Pancreas (tissue), 10 donors: ENCODE measurements around the gene MAP3K20. TPM values are rescaled to one million over a fixed set of nuclear protein-coding genes. Genes with fewer than 3 reads are reported as not detected.
"Not testable (repeated sequence)": the region's sequence is repeated elsewhere in the genome, so short reads cannot be mapped to it uniquely, and the experiment has no call there.

Experiments used
- ATAC-seq, 4 donors: fragments of 200-7000 bp; cut with Tn5 transposase; one replicate each; pipeline versions ENCODE4 v1.8.0 to v1.9.1; 2020; ENCODE audit warnings: mild to moderate bottlenecking in 4 of 4, moderate library complexity in 4 of 4
- DNase-seq, 6 donors: peaks; one replicate each; pipeline ENCODE4 v3.0.0-alpha.2; 2020
- FAIRE-seq: peaks from 2 replicates; lab custom pipeline; 2012; peaks lifted over from hg19 to GRCh38; lab: Jason Lieb, UNC
- H3K27ac ChIP-seq, 4 donors: fragments of 200-600 bp; sonication (generic); 1 replicate in 3 of 4; 2 replicates in 1 of 4; pipeline versions ENCODE4 v1.5.0 to v1.8.0; 2020
- H3K27me3 ChIP-seq, 4 donors: fragments of 200-600 bp; one replicate each; pipeline ENCODE4 v1.8.0; 2021
- H3K36me3 ChIP-seq, 3 donors: fragments of 200-600 bp; sonication (generic) in 1 of 3; one replicate each; pipeline versions ENCODE4 v1.5.0 to v1.8.0; 2020 to 2021
- H3K4me1 ChIP-seq, 3 donors: fragments of 200-600 bp; one replicate each; pipeline ENCODE4 v1.8.0; 2021
- H3K4me3 ChIP-seq, 4 donors: fragments of 200-600 bp; sonication (generic) in 2 of 4; one replicate each; pipeline versions ENCODE4 v1.5.0 to v1.8.0; 2020 to 2021
- H3K9me3 ChIP-seq, 4 donors: fragments of 200-600 bp; one replicate each; pipeline ENCODE4 v1.8.0; 2021
- WGBS, 2 donors: extraction: QIAGEN DNeasy Blood & Tissue Kit; methylation state at CpG; one replicate each; pipeline ENCODE4 v1.1.7; 2013; 5-methylcytosine and 5-hydroxymethylcytosine counted together
- intact Hi-C, 3 donors: fragments of 100-400 bp; cut with DNase I; formaldehyde crosslinking; loops; one replicate each; pipeline versions ENCODE4 v1.11.1 to v1.14.2; 2022
- polyA plus RNA-seq, 2 donors: library from polyadenylated mRNA; stranded (reverse); fragments of 200-250 nt; gene quantifications; one replicate each; pipeline ENCODE4 v1.2.3, GENCODE V29; 2013
- total RNA-seq, 6 donors: library from RNA; stranded (reverse); fragmentation: NEBNext Ultra II Directional in 4 of 6; extraction: Animal tissue kit (Norgen Biotek cat#: 25700) in 4 of 6; gene quantifications; one replicate each; pipeline versions ENCODE4 v1.2.1 to v1.2.4, GENCODE V29; 2021 to 2023
- TF ChIP-seq, protein P1 (sequence below), 4 donors: fragments of 200-600 bp; sonication (generic) in 3 of 4; IDR thresholded peaks; one replicate each; pipeline versions ENCODE4 v1.5.0 to v1.8.0; 2021; ENCODE audit warnings: antibody characterized with exemption in 4 of 4
- donor health status: healthy with polysubstance abuse.
- donor health status: DM: no; HTN: no; CAD: no; lungs with moderate emphysema.
- donor health status: DM: no; HTN: no; CAD: no.
- donor health status: control.
- donor health status: control.
- donor health status: Bipolar disorder and iron deficiency.
- donor health status: DM: yes; HTN: yes; CAD: no.
- donor health status: DM: no; HTN: no; CAD: no.
- donor health status: DM: no; HTN: no; CAD: no.
- donor health status: DM: yes; HTN: yes; CAD: no.

The MAP3K20 gene
- total and polyA plus RNA-seq, 8 donors = 4.1 to 23.7 (median 8.2) TPM

DNA sequence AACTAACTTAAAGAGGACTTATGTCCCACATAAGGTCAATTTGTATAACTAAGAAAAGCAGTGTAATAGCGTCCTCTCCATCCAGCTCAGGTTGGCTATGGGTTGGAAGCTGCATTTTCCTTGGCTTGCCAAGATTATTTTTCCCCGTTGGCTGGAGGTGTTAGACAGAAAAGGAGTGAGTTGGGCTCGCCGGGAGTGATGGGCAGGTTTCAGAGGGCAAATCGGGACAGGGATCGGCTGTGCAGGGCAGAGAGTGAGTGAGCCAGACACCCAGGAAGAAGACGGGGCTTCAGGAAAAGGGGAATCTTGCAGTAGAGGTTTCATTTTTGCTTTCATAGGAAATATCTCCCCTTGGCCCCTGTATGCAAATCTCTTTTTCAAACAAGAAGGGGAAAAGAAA, 41.5 kb upstream of the MAP3K20 start:
- H3K9me3 ChIP-seq = no peaks in the 10 kb centered on the region
- H3K36me3 ChIP-seq = no peaks in the 10 kb centered on the region
- 79 to 83% methylated on average over 7 of the region's 7 CpGs for WGBS, 2 donors
- ATAC-seq = no peak
- TF ChIP-seq, protein P1, sequence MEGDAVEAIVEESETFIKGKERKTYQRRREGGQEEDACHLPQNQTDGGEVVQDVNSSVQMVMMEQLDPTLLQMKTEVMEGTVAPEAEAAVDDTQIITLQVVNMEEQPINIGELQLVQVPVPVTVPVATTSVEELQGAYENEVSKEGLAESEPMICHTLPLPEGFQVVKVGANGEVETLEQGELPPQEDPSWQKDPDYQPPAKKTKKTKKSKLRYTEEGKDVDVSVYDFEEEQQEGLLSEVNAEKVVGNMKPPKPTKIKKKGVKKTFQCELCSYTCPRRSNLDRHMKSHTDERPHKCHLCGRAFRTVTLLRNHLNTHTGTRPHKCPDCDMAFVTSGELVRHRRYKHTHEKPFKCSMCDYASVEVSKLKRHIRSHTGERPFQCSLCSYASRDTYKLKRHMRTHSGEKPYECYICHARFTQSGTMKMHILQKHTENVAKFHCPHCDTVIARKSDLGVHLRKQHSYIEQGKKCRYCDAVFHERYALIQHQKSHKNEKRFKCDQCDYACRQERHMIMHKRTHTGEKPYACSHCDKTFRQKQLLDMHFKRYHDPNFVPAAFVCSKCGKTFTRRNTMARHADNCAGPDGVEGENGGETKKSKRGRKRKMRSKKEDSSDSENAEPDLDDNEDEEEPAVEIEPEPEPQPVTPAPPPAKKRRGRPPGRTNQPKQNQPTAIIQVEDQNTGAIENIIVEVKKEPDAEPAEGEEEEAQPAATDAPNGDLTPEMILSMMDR (IDR thresholded peaks at IDR 0.05) = no peak
- peaks cover 13 to 28% (median 14%) of the 10 kb centered on the region in 3 donors for H3K4me1 ChIP-seq
- intact Hi-C loops = loop anchor here in 1 of 3 donors (5.0 kb wide), 1 partner anchor 173 kb away; no protein-coding TSS in a partner anchor
- no peak for FAIRE-seq
- H3K27ac ChIP-seq = no peak overlapping the region
- DNase-seq = no peak
- no peaks in the 10 kb centered on the region for H3K27me3 ChIP-seq
- no peak overlapping the region for H3K4me3 ChIP-seq

DNA sequence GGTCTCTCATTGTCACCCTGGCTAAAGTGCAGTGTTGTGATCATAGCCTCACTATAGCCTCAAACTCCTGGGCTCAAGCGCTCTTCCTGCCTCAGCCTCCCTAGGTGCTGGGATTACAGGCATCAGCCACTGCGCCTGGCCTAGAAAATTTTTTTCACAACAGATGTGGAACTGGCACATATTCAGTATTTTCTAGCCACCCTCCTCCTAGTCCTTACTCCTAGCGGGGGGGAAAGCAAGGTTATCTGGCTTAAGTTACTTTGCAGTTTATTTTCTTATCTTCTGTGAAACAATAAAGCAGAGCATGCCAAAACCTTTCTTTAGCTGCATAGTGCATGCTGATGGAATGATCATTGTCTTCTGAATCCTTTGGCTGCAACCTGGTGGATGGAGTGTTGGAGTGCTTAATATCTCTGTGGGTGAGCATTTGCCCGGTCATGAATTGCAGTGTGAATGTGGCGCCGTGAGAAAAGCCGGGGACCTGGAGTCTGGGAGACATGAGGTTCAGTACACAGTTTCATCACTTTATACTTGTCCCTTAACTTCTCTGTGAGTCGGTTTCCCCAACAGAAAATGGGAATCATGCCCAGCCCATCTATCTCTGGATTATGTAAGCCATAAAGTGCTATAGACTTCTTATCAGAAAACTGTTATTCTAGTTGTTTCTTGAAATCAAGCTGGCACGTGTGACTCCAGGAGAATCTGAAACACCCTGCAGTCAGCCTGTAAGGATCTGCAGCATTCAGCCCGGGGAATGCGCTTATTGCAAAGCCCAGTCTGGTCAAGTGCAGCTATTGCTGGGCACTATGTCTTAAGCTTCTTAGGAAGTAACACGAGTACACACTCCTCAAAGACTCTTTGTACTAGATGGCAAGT, 38.2 kb upstream of the MAP3K20 start:
- WGBS, 2 donors = 17 to 27% methylated on average over 12 of the region's 12 CpGs

DNA sequence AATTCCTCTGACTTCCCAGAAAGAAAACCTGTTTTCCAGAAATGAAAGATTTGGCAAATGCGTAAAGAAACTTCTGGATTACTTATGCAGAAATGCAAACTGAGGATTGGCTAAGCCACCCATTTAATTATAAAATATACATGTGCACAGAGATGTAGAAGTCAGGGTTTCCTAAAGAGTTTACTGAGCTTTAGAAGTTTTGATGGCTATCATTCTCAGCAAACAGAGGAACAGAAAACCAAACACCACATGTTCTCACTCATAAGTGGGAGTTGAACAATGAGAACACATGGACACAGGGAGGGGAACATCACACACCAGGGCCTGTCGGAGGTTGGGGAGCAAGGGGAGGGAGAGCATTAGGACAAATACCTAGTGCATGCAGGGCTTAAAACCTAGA, 37.4 kb upstream of the MAP3K20 start:
- WGBS, 2 donors = 45 to 48% methylated on average over 2 of the region's 2 CpGs
- FAIRE-seq, H3K27me3 ChIP-seq, H3K9me3 ChIP-seq, H3K27ac ChIP-seq, H3K4me3 ChIP-seq, intact Hi-C loops, DNase-seq, H3K36me3 ChIP-seq: not testable (repeated sequence)
- peaks cover 13 to 28% (median 14%) of the 10 kb centered on the region in 3 donors for H3K4me1 ChIP-seq
- peak in 2 of 4 donors; percentile 10 to 14 for ATAC-seq

More for the DNA sequence above, 38.2 kb upstream of the MAP3K20 start:
- intact Hi-C loops = no loop called here
- TF ChIP-seq, protein P1 (IDR thresholded peaks at IDR 0.05) = no peak
- H3K9me3 ChIP-seq = no peaks in the 10 kb centered on the region
- no peaks in the 10 kb centered on the region for H3K36me3 ChIP-seq
- peaks cover 13 to 28% (median 14%) of the 10 kb centered on the region in 3 donors for H3K4me1 ChIP-seq
- FAIRE-seq (no peak), ATAC-seq (peak; percentile 86 to 92 (median 91)), DNase-seq (peak in 3 of 6 donors; percentile 31 to 44 (median 34))
- no peak overlapping the region for H3K4me3 ChIP-seq
- peak overlapping the region in 2 of 4 donors; percentile 0 to 28 for H3K27ac ChIP-seq
- no peaks in the 10 kb centered on the region for H3K27me3 ChIP-seq

DNA sequence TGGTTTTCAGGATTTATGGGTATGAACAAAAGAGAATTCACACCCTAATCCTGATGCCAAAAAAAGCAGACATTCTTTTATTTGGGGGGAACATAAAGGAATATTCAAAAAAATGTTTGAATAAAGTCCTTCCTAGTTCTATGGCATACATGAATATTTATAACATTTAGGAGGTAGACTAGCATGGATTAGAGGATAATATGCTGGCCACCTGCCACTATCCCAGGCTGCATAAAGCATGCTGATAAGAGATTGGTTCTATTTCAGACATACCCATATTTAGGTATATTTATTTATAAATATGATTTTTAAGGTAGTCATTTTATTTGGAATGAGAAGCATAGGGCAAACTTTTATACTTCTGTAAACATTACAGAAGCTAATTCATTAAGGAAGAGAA, 34.9 kb upstream of the MAP3K20 start:
- Histone ChIP-seq H3K27ac (no peak overlapping the region), H3K4me3 (no peak overlapping the region), H3K36me3 (no peaks in the 10 kb centered on the region), H3K9me3 (no peaks in the 10 kb centered on the region), H3K4me1 (peaks cover 13 to 32% (median 14%) of the 10 kb centered on the region in 3 donors), H3K27me3 (no peaks in the 10 kb centered on the region)
- DNase-seq (no peak), FAIRE-seq (no peak), ATAC-seq (no peak)
- intact Hi-C loops = no loop called here
- TF ChIP-seq, protein P1 (IDR thresholded peaks at IDR 0.05) = no peak

DNA sequence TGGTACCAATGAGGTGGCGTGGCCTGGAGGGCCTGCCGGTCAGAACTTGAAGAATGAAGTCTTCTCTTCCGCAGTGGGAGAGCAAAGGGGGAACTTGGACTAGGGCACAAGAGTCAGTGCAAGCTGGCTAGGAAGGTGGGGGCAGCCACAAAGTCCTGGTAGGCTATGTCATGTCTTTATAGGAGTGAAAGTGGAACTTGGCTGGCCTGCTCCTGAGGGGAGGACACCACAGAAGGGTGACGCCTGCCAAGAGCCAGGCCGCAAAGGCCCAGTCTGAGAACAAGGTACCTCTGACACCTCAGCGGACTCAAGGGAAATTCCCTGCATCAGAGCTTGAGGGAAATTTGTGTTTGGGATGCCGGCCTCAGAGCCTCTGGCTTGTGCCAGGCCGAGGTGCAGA, 32.2 kb upstream of the MAP3K20 start:
- H3K36me3 ChIP-seq = no peaks in the 10 kb centered on the region
- WGBS, 2 donors = 91 to 95% methylated on average over 8 of the region's 8 CpGs
- DNase-seq = peak in 1 of 6 donors; percentile 50
- intact Hi-C loops = no loop called here
- no peak for FAIRE-seq
- H3K4me1 ChIP-seq = peaks cover 0 to 17% (median 0%) of the 10 kb centered on the region in 3 donors
- no peaks in the 10 kb centered on the region for H3K27me3 ChIP-seq
- ATAC-seq = peak in 3 of 4 donors; percentile 49 to 91 (median 78)
- TF ChIP-seq, protein P1 (IDR thresholded peaks at IDR 0.05) = no peak
- H3K9me3 ChIP-seq = no peaks in the 10 kb centered on the region
- no peak overlapping the region for H3K27ac ChIP-seq
- no peak overlapping the region for H3K4me3 ChIP-seq
